GM21737 (cell line): Measurements from ENCODE around the gene CASP8AP2.
"Not testable (repeated sequence)": the region's sequence is repeated elsewhere in the genome, so short reads cannot be mapped to it uniquely, and the experiment has no call there.

ENCODE experiments used
- ATAC-seq: cut with Tn5 transposase; IDR thresholded peaks from one replicate; pipeline ENCODE4 v1.9.1; 2021; ENCODE audit warnings: mild to moderate bottlenecking, moderate library complexity; ENCODE audit not compliant: unreplicated experiment

CASP8AP2 gene

DNA sequence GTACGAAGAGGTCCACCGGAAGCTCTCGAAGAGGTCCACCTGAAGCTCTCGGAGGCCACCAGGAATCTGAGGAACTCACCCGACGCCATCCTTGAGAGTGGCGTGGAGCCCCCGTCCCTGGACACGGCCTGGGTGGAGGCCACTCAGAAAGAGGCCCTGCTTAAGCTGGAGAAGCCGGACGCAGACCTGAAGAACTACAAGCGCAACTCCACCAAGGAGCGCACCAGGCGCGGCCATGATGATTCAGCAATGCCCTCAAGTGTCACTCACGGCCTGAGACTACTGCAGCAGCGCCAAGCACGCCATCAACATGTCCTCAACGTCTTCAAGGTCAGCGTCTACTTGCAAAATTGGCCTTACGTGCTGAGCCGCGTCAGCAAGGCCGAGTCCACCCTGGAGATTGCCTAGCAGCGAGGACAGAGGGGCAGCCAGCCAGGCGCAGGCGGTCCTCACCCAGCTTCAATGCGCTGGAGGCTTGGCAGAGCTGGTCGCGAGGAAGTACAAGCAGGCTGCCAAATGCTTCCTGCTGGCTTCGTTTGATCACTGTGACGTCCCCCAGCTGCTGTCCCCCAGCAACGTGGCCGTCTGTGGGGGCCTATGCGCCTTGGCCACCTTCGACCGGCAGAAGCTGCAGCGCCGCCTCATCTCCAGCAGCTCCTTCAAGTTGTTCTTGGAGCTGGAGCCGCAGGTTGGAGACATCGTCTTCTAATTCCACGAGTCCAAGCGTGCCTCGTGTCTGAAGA lies 56.9 kb downstream of the CASP8AP2 start:
- no peak for ATAC-seq

DNA sequence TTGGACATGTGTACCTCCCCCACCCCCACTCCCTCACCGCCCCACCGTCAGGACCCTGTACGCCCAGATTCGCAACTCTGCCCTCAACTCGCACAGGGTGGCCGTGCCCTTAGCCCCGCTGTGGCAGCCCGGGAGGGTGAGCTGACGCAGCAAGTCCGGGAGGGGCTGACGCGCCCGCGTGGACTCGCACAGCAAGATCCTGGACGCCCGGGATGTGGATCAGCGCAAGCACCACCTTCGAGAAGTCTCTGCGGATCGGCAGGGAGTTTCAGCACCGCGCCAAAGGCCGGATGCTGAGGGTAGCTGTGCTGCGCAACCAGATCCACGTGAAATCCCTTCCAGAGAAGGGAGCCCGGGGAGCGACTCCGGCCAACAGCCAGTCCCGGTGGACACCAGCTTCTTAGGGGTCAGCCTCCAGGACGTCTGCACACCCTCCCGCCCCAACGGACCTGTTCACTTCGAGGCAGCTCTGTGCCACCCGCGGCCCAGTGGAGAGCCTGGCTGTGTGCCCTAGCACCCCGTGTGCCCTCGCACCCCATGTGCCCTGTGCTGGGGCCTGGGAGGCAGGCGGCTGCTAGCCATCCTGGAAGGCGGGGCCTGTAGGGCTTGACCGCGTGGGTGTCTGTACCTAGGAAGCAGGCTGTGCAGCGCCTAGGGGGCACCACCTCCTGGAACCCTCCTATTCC lies 57.9 kb downstream of the CASP8AP2 start:
- no peak for ATAC-seq

DNA sequence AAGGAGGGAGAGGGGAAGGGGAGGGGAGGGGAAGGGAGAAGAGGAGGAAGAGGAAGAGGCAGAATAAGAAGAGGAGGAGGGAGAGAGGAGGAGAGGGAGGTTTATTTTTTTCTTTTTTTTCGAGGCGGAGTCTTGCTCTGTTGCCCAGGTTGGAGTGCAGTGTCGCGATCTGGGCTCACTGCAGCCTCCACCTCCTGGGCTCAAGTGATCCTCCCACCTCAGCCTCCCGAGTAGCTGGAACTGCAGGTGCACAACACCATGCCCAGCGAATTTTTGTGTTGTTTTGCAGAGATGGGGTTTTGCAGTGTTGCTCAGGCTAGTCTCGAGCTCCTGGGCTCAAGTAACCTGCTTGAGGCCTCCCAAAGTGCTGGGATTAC lies 58.4 kb downstream of the CASP8AP2 start:
- no peak for ATAC-seq

DNA sequence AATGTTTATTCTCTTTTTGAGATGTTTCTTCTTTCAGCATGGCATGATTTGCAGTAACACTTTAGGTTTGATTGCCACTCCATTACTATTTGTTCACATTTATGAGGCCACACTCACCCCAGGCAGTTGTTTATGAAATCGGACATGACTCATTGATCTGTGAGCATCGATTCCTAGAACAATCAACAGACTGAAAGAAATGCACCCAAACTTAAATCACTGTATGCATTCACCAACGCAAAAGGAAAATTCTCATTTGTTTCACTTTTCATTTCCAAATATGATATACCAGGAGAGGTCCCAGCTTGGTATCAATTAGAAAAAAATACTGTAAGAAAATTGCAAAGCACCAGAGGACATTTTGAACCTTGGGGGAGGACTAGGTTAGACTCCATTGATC lies 59.2 kb downstream of the CASP8AP2 start:
- ATAC-seq: no peak

DNA sequence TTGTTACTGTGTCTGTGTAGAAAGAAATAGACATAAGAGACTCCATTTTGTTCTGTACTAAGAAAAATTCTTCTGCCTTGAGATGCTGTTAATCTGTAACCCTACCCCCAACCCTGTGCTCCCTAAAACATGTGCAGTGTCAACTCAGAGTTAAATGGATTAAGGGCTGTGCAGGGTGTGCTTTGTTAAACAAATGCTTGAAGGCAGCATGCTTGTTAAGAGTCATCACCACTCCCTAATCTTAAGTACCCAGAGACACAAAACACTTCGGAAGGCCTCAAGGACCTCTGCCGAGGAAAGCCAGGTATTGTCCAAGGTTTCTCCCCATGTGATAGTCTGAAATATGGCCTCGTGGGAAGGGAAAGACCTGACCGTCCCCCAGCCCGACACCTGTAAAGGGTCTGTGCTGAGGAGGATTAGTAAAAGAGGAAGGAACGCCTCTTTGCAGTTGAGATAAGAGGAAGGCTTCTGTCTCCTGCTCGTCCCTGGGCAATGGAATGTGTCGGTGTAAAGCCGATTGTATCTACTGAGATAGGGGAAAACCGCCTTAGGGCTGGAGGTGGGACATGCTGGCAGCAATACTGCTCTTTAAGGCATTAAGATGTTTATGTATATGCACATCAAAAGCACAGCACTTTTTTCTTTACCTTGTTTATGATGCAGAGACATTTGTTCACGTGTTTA lies 61.3 kb downstream of the CASP8AP2 start:
- ATAC-seq: not testable (repeated sequence)

DNA sequence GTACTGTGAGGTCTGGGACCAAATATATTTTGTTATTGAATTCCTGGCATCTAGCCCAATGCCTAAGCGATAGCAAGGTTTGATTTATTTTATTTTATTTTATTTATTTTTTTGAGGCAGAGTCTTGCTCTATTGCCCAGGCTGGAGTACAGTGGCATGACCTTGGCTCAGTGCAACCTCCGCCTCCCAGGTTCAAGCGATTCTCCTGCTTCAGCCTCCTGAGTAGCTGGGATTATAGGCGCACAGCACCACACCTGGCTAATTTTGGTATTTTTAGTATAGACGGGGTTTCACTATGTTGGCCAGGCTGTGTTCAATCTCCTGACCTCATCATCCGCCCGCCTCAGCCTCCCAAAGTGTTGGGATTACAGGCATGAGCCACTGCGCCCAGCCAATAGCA lies 62.9 kb downstream of the CASP8AP2 start:
- not testable (repeated sequence) for ATAC-seq

DNA sequence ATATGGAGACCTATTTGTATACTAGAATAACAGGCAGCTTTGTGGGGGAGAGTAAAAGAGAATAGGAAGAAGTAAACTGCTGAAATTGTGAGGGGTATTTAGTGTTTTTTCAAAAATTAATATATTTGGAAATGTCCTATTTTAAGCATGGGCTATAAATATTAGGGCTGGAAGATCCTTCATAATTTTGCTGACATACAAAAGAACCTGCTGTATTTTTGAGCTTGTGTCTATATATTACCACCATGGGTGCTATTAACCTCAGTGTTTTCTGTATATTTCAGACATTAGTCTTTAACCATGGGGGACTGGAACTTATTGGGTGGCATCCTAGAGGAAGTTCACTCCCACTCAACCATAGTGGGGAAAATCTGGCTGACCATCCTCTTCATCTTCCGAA lies 64.5 kb downstream of the CASP8AP2 start, which contains the start of gene GJA10:
GJA10 (plus strand) TSS at position 301 of the 400 bp plus-strand sequence; CDS start at position 301, 0 bp downstream.
- no peak for ATAC-seq

DNA sequence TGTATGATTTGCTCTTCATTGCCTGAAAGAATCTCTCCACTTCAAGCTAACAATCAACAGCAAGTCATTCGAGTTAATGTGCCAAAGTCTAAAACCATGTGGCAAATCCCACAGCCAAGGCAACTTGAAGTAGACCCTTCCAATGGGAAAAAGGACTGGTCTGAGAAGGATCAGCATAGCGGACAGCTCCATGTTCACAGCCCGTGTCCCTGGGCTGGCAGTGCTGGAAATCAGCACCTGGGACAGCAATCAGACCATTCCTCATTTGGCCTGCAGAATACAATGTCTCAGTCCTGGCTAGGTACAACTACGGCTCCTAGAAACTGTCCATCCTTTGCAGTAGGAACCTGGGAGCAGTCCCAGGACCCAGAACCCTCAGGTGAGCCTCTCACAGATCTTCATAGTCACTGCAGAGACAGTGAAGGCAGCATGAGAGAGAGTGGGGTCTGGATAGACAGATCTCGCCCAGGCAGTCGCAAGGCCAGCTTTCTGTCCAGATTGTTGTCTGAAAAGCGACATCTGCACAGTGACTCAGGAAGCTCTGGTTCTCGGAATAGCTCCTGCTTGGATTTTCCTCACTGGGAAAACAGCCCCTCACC lies 65.7 kb downstream of the CASP8AP2 start:
- ATAC-seq: no peak

DNA sequence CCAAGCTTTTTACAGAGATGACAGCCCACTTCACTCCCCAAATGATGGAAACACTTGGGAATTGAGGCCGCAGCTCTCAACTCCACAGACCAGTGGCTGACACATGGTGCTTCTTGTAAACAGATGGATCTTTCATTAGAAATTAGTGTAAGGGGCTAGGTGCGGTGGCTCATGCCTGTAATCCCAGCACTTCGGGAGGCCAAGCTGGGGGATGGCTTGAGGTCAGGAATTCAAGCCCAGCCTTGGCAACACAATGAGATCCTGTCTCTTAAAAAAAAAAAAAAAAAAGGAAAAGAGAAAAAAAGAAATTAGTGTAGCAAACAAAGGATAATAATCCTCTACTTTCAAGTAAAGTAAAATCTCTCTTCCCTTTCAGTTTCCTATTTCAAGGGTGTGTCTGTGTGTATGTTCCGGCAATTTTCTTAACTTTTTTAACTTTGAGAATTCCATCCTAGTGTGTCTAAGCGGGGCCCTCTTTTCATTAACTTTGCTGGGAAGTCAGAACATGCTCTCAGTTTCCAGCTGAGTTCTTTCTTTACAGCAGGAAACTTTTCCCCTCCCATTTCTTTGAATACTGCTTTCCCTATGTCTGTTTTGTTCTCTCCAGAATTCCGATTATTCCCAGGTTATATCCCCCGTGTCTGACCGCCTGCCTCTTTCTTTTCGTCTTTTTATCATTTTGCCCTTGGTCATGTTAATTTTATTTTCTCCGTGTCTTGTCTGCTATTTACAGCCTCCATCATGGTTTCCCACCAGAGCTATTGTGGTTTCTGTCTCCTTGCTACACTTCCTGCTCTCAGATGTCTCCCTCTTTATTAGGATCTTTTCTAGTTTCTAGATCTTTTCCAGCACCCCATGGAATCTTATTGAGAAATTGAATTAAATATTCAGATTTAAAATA lies 80.6 kb downstream of the CASP8AP2 start:
- ATAC-seq: not testable (repeated sequence)

DNA sequence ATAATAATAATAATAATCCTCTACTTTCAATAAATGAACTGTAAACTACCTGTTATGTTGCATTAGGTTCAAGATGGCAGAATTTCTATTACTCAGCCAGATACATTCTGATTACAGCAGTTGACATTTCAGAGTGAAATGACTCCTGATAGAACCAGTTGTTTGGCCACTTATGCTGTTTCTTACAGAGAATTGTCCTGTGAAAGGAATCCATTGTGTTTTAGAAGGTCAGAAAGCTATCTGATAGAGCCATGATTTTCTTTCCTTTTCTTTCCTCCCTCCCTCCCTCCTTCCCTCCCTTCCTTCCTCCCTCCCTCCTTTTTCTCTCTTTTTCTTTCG lies 81.2 kb downstream of the CASP8AP2 start:
- ATAC-seq: no peak

DNA sequence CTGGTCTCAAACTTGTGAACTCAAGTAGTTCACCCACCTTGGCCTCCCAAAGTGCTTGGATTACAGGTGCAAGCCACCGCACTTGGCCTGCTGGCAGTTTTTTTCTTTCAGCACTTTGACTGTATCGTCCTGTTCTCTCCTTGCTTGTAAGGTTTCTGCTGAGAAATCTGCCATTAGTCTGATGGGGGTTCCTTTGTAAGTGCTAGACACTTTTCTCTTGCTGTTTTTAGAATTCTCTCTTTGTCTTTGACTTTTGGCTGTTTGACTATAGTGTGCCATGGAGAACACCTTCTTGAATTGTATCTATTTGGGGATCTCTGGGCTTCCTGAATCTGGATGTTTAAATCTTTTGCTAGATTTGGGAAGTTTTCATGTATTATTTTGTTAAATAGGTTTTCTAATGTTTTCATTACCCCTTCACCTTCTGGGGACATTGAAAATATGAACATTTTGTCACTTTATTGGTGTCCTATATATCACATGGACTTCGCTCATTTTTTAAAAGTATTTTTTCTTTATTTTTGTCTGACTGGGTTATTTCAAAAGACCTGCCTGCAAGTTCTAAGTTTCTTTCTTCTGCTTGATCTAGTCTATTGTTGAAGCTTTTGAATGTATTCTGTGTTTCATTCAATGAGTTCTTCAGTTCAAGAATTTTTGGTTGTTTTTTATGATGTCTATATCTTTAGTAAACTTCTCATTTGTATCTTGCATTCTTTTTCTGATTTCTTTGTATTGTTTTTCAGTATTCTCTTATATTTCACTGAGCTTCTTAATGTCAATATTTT lies 86.6 kb downstream of the CASP8AP2 start:
- no peak for ATAC-seq

DNA sequence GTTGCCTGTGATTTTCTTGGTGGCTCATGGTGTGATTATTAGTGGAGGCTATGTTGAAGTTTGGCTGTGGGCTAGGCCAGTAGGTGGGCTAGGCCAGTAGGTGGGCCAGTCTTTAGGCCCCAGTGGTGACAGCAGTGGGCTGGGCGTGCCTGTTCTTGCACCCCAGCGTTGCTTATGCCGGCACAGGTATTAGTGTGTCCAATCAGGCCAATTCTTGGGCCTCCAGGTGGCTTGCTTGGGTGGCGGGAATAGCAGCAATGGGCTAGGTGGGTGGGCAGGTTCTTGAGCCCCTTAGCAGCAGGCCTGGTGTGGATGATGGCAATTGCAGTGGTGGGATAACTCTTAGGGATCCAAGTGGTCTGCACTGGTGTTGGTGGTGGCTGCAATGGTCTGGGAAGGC lies 87.5 kb downstream of the CASP8AP2 start:
- no peak for ATAC-seq

DNA sequence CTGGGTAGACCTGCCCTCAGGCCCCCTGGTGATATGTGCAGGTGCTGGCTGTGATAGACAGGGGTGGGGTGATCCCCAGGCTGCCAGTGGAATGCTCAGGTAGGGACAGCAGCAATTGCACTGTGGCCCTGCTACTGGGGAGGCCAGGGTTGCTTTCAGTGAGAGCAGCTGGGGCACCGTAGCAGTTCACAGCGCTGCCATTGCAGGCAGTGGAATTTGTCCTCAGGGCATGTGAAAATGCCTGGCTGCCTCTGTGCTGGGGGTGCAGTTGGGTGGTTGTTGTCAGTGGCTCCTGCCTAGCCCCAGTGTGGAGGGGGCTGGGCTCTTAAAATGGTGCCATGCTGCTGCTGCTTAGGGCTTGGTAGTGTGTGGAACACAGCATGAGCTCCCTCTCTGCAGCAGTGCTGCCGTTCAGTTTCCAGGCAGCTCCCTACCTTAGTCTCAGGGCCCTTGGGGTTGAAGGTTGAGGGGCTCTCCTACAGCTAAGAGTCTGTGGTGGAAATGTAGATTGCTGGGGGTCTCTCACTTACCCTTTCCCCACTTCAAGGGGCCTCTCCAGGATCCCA lies 88.2 kb downstream of the CASP8AP2 start:
- ATAC-seq: no peak
